ENCODE data around the gene FLYWCH2.

Gene FLYWCH2

DNA sequence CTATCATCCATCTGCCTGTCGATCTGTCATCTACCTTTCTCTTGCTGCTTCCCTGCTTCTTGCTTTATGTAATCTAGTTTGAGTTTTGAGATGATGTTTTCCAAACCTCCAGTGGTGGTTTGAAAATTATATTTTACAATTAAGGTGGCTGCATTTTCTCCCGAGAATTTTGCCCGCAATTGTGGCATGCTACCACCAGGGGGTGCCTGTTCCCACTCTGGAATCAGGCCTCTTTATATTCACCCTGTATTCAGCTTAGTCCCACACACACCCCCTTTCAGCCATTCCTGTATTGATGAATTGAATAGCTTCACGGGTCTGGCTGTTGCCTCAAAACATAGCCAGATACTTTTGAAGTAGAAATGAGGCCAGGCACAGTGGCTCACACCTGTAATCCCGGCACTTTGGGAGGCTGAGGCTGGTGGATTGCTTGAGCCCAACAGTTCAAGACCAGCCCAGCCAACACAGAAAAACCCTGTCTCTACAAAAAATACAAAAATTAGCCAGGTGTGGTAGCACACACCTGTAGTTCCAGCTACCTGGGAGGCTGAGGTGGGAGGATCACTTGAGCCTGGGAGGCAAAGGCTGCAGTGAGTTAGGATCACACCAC is 28.2 kb upstream of the FLYWCH2 start:
- DNase-seq: no peak

DNA sequence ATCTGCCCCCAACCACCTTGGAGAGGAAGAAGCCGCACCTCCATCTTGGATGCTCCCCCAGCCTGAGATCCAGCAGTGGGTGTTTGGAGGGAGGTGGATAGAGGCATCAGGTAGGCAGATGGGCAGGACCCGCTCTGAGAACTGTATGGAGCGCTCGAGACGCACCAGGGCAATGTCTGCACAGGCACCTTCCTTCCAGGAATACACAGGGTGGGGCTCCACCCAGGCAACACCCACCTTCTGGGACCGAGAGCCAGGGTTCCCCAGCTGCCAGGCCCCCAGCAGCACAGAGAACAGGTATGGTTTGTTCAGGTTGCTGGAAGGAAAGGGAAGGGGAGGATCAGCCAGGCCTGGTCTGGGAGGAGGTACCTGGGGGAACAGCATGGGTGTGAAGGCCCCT is 27.5 kb upstream of the FLYWCH2 start:
- DNase-seq: no peak

DNA sequence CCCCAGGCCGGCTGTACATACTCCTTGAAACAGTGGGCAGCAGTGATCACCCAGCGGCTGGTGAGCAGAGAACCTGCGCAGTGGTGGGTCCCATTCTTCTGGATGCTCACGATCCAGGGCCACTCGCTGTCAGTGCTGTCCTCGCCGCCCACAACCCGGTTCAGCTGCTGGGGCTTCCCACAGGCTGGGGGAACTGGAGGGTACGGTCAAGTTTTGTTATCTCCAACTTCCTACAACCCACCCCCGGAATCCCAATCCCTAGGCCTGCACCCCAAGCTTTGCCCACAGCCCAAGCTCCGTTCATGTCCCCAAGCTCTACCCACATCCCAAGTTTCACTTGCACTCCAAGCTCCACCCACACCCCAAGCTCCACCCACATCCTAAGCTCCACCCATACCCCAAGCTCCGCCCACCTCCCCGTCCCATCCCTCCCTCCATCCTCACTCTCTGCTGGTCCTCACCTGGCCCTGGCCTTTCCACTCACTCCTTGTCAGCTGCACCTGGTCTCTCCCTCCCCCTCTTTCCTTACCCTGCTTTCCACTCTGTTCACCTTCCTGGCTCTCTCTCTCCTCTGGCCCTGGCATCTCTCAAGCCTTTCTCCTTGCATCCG is 26.8 kb upstream of the FLYWCH2 start:
- peak; percentile 51 for DNase-seq

DNA sequence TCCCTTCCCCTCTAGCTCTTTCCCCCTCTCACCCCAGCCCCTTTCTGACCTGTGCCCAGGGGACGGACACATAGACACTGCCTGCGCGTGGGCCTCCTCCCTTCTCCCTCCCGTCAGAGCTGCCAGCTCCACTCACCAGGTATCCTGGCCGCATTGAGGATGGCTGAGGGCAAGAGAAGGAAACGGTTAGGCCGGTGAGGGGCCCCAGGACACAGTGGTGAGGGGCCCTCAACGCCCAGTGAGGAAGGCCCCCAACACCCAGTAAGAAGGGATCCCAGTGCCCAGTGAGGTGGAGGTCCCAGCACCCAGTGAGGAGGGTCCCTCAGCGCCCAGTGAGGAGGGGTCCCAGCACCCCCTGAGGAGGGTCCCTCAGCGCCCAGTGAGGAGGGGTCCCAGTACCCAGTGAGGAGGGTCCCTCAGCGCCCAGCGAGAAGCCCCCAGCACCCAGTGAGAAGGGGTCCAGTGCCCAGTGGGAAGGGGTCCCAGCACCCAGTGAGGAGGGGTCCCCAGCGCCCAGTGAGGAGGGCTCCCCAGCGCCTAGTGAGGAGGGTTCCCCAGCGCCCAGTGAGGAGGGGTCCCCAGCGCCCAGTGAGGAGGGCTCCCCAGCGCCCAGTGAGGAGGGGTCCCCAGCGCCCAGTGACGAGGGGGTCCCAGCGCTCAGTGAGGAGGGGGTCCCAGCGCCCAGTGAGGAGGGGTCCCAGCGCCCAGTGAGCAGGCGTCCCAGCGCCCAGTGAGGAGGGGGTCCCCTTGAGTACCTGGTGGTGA is 26.1 kb upstream of the FLYWCH2 start:
- no peak for DNase-seq

DNA sequence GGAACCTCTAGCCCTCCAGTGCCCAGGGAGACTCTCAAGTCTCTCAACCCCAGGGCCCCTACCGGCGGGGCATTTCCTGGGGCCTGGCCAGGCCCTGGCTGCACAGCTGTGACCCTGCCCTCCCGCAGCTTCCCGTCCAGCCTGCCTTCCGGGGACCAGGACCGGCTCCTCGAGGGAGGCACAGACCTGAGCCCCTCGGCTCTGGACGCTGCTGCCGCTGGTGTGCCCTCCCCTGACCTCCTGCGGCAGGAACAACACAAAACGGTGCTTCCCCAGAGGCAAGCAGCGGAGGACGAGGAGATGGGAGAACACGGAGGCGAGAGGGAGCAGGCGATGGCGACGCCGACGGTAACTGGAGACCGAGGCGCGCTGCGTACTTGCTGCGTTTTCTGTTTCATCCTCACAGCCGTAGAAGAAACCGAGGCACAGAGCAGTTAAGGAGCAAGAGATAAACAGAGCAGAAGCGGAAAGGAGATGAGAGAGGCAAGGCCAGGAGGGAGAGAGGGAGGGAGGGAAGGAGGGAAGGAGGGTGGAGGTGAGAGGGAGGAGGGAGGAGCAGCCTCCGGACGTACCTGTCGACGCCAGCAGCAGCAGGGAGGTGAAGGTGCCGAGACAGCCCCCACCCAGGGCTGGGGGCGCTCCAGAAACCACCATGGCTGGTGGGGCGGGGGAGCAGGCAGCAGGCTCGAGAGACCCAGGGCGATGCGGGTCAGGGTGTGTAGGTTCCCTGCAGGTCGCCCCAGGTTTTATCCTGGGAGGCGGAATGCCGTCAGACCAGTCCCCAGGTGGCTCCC is 25.4 kb upstream of the FLYWCH2 start, which contains the start of gene PRSS22:
Gene PRSS22, minus strand, starts transcription at position 720 of the 794 bp plus-strand sequence. Its CDS starts 66 bp downstream, at position 654.
- DNase-seq: peak; percentile 35

DNA sequence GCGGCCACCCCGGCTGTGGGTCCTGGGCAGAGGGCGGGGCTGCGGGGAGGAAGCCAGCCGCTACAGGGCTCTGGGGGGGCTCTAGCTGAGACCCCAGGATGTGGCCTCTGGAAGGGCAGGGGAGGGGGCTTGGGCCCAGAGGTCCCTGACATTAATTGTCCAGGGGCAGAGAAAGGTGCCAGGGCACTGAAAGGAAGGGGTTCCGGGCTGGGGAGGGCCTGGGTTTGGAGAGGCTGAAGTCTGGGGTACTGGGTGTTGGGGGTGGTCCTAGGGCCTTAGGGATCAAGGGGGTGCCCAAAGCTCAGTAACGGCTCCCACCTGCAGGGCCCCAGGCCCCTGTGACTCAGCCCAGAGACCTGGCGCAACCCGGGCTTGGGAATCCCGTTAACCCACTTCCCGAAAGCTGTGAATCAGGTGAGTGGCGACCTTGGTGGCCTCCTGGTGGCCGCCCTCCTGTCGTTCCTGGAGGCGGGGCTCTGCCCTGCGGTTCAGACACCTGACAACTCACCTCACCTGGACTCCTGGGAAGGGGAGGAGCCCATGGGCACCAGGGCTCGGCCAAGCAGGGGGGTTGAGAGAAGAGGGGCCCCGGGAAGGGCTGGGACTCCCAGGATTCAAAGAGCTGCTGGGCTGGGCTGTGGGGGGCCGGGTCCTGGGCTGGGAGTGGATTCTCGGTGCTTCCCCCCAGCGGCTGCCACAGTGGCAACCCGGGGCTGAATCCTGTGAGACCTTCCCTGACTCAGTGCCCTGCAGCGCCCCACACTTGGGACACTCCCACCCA is 24.6 kb upstream of the FLYWCH2 start:
- DNase-seq: peak; percentile 34

DNA sequence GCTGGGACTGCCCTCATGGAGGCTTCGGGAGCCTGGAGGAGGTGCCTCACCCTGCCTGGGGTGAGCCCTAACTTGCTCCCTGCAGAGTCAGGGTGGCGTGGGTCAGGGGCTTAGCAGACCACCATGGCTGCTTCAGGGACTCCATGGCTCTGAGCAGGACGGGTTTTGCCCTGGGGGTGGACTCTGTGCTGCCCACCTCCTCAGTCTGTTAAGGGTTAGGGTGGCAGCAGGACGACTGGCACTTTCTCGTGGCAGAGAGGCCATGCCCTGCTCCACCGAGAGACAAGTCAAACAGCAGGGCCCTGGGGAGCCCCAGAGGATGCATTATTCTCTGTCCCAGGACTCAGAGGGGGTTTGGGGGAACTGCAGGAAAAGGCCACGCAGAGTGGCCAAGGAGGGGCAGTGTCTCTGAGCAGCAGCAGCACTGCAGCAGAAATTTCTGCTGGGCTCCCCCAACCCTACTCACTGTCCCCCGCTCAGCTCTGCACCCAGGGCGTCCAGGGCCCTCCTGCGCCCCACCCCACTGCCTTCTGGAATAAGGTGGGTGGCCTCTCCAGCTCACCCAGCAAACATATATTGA is 23.2 kb upstream of the FLYWCH2 start:
- no peak for DNase-seq

DNA sequence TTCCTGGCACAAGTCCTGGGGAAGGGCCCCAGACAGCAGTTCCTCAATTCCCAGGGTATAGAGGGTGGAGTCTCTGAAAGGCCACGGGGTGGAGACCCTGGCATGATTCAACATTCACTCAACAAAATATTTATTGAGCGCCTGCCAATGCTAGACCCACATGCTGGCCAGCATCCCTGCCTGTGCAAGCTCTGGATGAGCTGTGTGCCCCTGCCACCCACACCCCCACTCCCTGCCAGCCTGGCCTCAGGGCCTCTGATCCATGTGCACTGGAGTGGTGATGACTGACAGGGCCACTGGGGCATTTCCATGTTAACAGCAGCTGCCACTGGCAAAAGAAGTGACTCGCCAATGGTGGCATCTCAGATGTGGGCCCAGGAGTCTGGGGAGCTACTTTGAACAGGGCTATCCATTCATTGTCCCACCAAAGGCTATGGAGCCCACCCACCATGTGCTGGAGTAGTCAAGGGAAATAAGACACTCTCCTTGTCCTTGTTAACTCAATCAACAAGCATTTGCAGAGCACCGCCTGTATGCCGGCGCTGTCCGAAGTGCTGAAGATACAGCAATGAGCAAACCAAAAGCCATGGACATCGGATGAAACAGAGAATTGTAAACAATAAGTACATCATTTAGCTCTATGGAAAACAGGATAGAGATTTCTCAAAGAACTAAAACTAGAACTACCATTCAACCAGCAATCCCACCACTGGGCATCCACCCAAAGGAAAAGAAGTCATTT is 22.0 kb upstream of the FLYWCH2 start:
- no peak for DNase-seq

DNA sequence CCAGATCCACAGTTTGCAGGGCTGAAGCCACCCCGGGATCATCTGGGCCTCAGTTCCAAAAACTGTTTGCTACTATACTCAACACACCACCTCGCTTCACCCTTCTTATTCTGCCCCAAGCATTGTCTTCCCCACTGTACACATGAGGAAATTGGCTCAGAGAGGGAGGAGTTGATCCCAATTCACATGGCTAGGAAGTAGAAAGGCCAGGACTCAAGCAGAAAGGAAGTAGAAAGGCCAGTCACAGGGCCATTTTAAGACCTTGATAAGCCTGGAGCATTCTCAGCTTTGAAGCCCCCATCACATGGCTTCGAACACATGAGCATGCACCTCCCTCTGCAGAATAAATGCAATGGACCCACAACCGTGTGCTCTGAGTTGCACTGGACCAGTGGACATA is 17.4 kb upstream of the FLYWCH2 start:
- DNase-seq: no peak

DNA sequence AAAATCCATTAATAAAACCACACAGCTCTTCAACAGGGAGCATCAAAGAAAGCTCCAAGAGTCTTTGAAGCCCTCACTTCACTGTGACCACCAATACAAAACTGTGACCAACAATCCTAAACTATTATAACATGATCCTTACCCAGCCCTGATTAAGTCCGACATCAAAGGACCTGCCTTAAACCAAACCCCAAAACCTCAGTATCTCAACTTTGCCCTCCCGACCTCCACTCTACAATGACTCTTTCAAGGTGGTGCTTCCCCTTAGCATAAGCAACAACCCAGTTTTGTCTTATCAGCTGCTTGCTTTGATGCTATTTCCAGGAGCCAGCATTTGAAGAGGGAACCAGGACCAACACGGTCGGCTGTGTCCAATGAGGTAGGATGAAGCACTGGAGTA is 16.6 kb upstream of the FLYWCH2 start:
- DNase-seq: no peak

DNA sequence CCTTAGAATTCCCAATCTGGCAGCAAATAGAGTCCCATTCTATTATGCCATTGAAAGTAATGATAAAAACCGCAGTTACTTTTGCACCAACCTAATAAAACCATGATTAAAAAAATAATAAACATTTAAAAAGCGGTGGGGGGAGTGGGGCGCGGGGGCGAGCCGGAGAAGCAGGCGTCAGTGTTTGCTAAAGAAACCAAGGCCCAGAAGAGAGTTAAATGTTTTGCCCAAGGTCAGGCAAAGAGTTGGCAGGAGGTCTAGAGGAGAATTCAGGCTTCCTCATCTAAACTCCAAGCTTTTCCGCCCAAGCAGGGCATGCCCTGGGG is 15.4 kb upstream of the FLYWCH2 start:
- no peak for DNase-seq

DNA sequence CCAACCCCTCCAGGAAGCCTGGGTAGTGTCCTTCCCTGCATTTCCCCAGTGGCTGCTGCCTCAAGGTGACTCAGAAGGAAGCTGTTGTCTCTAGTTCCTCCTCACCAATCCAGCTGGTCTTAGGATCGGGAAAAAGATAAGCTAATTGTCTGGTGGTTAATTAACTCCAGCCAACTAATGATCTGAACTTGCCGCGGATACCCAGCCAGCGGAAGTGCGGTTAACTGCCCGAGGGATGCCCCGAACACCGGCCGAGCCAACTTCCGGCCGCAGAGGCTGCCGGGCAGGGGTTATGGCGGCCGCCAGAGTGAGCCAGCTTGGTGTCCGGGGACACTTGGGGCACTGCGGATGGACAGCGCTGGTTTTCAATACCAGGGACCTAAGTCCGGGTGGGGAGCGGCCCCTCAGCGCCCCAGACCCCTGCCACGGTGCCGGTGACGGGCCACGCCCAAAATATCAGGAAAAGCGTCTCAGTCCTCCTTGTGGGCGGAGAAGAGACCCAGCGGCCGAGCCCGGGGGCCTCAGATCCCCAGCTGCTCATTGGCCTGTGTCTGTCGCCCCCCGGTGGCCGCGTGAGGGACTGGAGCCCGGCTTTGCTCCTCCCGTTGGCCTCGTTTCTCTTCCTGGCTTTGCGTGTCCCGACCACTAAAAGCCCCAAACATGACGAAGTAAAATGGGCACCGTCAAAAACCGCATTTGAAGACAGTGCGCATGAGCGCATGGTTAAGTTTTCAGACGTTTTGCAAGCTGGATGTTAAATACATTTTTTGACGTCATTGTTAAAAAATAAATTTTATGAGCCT is 14.8 kb upstream of the FLYWCH2 start:
- DNase-seq: peak; percentile 94

DNA sequence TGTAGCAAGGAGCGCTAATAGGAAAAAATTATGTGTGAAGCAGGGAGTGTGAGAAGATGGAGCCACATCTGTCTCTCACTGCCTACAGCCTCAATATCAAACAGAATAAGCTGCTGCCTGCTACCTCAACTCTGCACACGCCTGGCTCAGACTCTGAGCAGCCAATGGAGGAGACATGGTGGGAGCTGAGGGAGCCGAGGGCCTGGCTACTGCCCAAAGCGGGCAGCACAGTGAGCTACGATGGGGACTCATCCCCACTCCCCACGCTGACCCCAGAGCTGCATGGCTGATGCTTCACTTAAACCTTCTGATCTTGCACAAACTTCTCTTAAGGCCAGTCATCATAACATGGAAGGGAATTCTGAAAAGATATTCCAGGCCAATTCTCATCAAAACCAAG is 11.1 kb upstream of the FLYWCH2 start:
- DNase-seq: no peak

DNA sequence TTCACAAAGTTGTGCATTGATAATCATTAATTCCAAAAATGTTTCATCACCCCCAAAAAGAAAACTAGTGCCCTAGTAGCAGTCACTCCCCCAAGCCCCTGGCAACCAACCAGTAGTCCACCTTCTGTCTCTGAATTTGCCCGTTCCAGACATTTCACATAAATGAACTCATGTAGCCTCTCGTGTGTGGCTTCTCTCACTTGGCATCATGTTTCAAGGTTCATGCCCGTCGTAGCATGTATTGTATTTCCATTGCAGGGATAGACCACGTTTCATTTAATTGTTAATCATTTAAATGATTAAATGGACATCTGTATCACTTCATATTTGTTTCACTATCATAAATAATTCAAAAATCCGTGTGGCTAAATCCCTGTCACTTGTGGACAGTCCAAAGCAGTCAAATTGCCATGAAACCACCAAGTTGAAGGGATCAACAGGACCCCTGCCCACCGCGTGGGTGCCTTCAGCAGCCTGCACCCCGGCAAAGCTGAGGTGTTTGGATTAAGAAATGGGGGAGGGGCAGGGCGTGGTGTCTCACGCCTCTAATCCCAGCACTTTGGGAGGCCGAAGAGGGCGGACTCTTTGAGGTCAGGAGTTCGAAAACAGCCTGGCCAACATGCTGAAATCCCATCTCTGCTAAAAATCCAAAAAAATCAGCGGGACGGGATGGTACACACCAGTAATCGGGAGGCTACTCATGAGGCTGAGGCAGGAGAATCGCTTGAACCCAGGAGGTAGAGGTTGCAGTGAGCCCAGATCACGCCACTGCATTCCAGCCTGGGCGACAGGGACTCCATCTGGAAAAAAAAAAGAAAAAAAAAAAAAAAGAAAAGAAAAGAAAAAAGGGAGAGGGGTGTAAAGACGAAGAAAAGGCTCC is 8.7 kb upstream of the FLYWCH2 start:
- DNase-seq: no peak

DNA sequence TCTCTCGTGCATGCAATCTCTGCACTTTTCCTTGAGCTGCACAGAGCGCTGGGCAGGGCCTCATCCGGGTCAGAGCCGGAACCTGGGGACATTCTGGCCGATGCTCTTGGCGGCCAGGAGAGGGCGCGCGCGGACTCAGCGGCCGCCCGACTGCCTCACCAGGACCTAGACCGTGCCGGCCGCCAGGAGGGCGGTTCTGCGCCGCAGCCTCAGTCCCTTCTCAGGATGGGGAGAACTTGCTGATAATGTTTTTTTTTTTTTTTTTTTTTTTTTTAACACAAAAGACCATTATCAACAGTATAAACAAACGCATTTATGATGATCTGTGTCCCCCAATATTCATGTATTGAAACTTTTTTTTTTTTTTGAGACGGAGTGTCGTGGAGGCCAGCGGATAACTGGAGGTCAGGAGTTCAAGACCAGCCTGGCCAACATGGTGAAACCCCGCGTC is 8.1 kb upstream of the FLYWCH2 start:
- peak; percentile 69 for DNase-seq

DNA sequence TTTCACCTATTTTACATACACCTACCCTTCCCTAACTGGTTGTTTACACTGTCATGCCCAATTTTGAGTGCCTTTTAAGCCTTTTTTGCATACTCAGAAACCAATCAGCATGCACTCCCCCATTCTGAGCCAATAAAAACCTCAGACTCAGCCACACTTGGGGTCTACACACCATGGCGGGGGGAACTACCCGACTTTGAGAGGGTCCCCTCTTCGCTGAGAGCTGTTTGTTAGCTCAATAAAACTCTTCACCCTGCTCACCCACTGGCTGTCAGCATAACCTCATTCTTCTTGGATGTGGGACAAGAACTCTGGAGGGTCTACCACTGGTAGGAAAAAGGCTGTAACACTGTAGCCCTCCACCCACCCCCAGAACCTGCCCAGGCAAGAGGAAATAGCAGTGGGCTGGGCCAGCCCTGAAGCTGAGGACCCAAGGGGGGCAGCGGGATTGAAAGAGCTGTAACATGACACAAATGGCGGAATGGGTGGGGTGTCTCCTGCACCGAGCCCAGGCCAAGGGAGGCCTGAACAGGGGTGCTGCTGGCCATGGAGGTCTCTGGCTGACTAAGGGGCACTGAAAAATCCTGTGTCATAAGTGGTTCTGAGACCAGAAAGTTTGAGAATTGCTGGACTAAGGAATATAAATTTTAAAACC is 3.0 kb upstream of the FLYWCH2 start:
- no peak for DNase-seq

DNA sequence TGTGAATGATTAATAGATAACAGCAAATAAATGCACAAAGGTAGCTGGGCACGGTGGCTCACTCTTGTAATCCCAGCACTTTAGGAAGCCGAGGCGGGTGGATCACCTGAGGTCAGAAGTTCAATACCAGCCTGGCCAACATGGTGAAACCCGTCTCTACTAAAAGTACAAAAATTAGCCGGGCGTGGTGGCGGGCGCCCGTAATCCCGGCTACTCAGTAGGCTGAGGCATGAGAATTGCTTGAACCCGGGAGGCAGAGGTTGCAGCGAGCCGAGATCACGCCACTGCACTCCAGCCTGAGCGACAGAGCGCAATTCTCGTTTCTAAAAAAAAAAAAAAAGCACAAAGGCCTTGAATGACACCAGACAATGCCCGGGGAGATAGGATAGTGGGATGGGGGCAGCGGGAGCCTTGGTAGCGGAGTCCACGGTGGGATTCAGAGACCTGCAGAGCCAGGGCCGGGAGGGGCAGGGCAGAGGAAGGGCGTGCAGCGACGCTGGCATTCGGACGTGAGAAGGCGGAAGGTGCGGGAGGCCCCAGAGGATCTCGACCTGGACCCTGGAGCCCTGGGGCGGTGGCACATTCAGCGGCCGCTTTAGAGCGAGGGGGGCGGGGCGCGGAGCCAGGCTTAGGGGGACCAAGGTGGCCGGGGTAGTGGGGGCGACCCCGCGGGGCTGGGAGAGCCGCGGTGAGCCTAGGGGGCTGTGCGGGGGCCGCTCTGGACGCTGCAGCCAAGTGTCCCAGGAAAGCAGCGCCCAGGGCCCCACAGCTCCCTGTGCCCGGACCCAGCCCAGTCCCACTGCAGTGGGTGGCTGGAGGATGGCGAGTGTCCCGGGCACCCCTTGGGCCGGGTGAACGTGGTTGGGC is 999 bp upstream of the FLYWCH2 start:
- DNase-seq: no peak

DNA sequence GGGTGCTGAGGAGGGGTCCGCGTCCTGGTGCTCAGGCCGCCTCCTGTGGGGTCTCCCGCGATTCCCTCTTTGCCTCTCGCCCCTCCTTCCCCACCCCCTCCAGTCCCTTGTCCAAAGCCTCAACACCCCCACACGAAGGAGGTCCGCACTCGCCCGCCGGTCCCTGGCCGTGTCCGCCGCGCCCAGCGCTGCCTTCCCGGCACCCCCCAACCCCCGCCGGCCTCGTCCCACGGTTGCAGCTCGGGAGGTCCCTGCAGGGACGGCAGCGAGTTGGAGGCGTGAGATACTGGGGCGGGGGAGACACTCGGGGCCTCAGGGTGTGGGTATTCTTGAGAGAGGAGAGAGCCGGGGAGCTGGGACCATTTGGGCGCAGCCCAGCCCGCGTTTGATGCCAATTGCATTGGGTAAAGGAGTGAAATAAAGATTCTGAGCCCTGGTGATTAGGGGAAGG is 468 bp downstream of the FLYWCH2 start:
- no peak for DNase-seq
